Measurements from ENCODE around the gene OMP. TPM values are rescaled to one million over a fixed set of nuclear protein-coding genes. Genes with fewer than 3 reads are reported as not detected.
A peak's percentile ranks its signal among the peaks of the same experiment; 100 is the strongest.

The OMP gene
- polyA plus RNA-seq, 3 donors: 0.29 to 0.64 TPM; not detected in 1

GRCh38 chr11:77115181-77115611, 12.6 kb downstream of the OMP start:
- no peak for DNase-seq (ENCODE audit: extremely low read depth in 1 of 11, low read depth in 9 of 11, low spot score in 4 of 11)

- no peak for DNase-seq (ENCODE audit: extremely low read depth in 1 of 11, low read depth in 9 of 11, low spot score in 4 of 11)
Observed at GRCh38 chr11:77115956-77116355, 13.3 kb downstream of the OMP start.

GRCh38 chr11:77117492-77117891, 14.9 kb downstream of the OMP start:
- DNase-seq (ENCODE audit: extremely low read depth in 1 of 11, low read depth in 9 of 11, low spot score in 4 of 11): no peak

- no peak for DNase-seq (ENCODE audit: extremely low read depth in 1 of 11, low read depth in 9 of 11, low spot score in 4 of 11)
Observed at GRCh38 chr11:77118086-77118485, 15.4 kb downstream of the OMP start.

- no peak for DNase-seq (ENCODE audit: extremely low read depth in 1 of 11, low read depth in 9 of 11, low spot score in 4 of 11)
Observed at GRCh38 chr11:77118971-77119370, 16.3 kb downstream of the OMP start.

- no peak for DNase-seq (ENCODE audit: extremely low read depth in 1 of 11, low read depth in 9 of 11, low spot score in 4 of 11)
Observed at GRCh38 chr11:77119531-77119936, 16.9 kb downstream of the OMP start.

- DNase-seq (ENCODE audit: extremely low read depth in 1 of 11, low read depth in 9 of 11, low spot score in 4 of 11): no peak
Observed at GRCh38 chr11:77120571-77120970, 17.9 kb downstream of the OMP start.

- DNase-seq (ENCODE audit: extremely low read depth in 1 of 11, low read depth in 9 of 11, low spot score in 4 of 11): no peak
Observed at GRCh38 chr11:77121096-77121640, 18.5 kb downstream of the OMP start.

- no peak for DNase-seq (ENCODE audit: extremely low read depth in 1 of 11, low read depth in 9 of 11, low spot score in 4 of 11)
Observed at GRCh38 chr11:77121876-77122575, 19.4 kb downstream of the OMP start.

- no peak for DNase-seq (ENCODE audit: extremely low read depth in 1 of 11, low read depth in 9 of 11, low spot score in 4 of 11)
Observed at GRCh38 chr11:77122576-77123212, 20.1 kb downstream of the OMP start.

GRCh38 chr11:77123591-77123990, 21.0 kb downstream of the OMP start:
- no peak for DNase-seq (ENCODE audit: extremely low read depth in 1 of 11, low read depth in 9 of 11, low spot score in 4 of 11)

GRCh38 chr11:77124041-77124440, 21.4 kb downstream of the OMP start:
- no peak for DNase-seq (ENCODE audit: extremely low read depth in 1 of 11, low read depth in 9 of 11, low spot score in 4 of 11)

GRCh38 chr11:77124488-77124887, 21.8 kb downstream of the OMP start:
- no peak for DNase-seq (ENCODE audit: extremely low read depth in 1 of 11, low read depth in 9 of 11, low spot score in 4 of 11)

GRCh38 chr11:77125191-77125590, 22.6 kb downstream of the OMP start:
- no peak for DNase-seq (ENCODE audit: extremely low read depth in 1 of 11, low read depth in 9 of 11, low spot score in 4 of 11)

GRCh38 chr11:77125695-77126094, 23.1 kb downstream of the OMP start:
- DNase-seq (ENCODE audit: extremely low read depth in 1 of 11, low read depth in 9 of 11, low spot score in 4 of 11): no peak

- DNase-seq (ENCODE audit: extremely low read depth in 1 of 11, low read depth in 9 of 11, low spot score in 4 of 11): no peak
Observed at GRCh38 chr11:77126156-77126775, 23.6 kb downstream of the OMP start.

- no peak for DNase-seq (ENCODE audit: extremely low read depth in 1 of 11, low read depth in 9 of 11, low spot score in 4 of 11)
Observed at GRCh38 chr11:77126861-77127234, 24.2 kb downstream of the OMP start.

- DNase-seq (ENCODE audit: extremely low read depth in 1 of 11, low read depth in 9 of 11, low spot score in 4 of 11): peak in 6 of 11 donors; percentile 27 to 60 (median 52)
Observed at GRCh38 chr11:77127235-77127911, 24.7 kb downstream of the OMP start.

- peak; percentile 43 to 88 (median 78) for DNase-seq (ENCODE audit: extremely low read depth in 1 of 11, low read depth in 9 of 11, low spot score in 4 of 11)
Observed at GRCh38 chr11:77127920-77128691, 25.5 kb downstream of the OMP start, which contains the start of gene MYO7A. TSS of gene MYO7A (plus strand) at chr11:77128246. CDS start at chr11:77130635, 2,389 bp downstream.

Measured in renal cortex interstitium (tissue), 11 donors.